GM23338 (cell line): ENCODE data around the gene SACM1L.

Experiments
- CTCF ChIP-seq, 2 experiments: fragments of 200-600 bp in 1 of 2; sonication (generic) in 1 of 2; conservative IDR thresholded peaks; 2 replicates each; pipeline versions ENCODE4 v1.5.1 to v1.6.1; 2016 to 2017; ENCODE audit warnings: antibody characterized with exemption in 2 of 2, low read depth in 2 of 2, mild to moderate bottlenecking in 2 of 2, moderate library complexity in 1 of 2
- EZH2phosphoT487 ChIP-seq: fragments of 200-600 bp; sonication (generic); IDR thresholded peaks from one replicate; pipeline ENCODE4 v1.8.1; 2018; ENCODE audit warnings: antibody characterized with exemption; ENCODE audit not compliant: unreplicated experiment

- TF ChIP-seq CTCF (conservative IDR thresholded peaks at IDR 0.05; ENCODE audit: low read depth in 2 of 2) (no peak), EZH2phosphoT487 (no peak)
Observed at GRCh38 chr3:45794177-45794560, 105.0 kb downstream of the SACM1L start.
